GM12865 (cell line): Measurements from ENCODE around the gene OSBPL10.

Experiments
- DNase-seq: peaks from one replicate; pipeline ENCODE4 v3.0.0; 2010; ENCODE audit warnings: low read depth
- H3K4me3 ChIP-seq: 2 replicates; pipeline ENCODE4 v1.5.1; 2011; ENCODE audit warnings: mild to moderate bottlenecking, low read depth, low read length, control low read depth
- CTCF ChIP-seq: IDR thresholded peaks from 2 replicates; pipeline ENCODE4 v1.5.1; 2011; ENCODE audit warnings: low read length, control low read depth, low read depth, inconsistent platforms; ENCODE audit not compliant: insufficient read depth; ENCODE audit errors: missing control alignments

The OSBPL10 gene

DNA sequence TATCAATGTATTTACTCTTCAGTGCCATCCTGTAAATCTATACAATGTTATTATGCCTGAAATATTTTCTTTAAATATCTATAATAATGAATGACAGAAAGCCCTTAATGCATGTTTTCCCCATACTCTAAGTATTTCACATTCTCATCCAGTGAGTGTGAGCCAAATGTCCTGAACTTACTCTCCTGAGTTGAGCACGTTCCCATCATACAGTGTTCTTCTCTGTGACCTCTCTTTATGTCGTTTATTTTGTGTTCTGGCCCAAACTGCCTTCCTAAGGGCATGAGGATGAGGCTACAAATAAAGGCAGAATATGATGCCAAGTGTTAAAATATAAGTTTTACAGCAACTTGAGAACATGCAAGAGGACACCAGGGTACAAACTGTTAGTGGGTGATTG lies 3.3 kb downstream of the OSBPL10 start:
- no peak for TF ChIP-seq CTCF
- no peak for DNase-seq
- H3K4me3 ChIP-seq: no peak overlapping the region

DNA sequence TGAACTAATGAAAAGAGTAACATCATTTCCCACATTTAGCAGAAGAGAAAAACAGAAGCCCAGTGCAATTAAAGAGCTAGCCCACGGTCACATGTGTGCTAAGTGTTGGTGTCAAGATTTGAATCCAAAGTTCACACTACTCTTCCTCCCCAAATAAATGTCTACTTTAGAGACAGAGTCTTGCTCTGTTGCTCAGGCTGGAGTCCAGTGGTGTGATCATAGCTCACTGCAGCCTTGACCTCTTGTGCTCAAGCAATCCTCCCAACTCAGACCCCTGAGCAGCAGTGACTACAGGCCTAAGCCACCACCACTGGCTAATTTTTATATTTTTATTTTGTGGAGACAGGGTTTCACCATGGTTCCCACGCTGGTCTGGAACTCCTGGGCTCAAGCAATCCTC lies 4.8 kb downstream of the OSBPL10 start:
- no peak for TF ChIP-seq CTCF
- no peak overlapping the region for H3K4me3 ChIP-seq
- DNase-seq: no peak

DNA sequence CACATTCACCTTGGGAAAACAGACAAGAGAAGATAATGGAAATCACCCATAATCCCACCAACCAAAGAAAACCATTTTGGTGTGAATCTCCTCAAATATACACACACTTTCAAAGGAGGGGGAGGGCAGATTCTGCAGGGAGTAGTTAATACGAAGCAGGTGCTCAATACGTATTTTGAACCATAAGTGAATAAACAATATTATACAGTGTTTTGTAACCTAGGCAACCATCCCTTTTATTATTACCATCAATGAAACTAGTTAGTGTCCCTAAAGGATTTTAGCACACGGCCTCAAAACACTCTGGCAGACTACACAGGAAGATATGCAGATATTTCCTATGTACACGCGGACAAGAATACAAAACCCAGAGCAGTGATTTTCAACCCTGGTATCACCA lies 6.1 kb downstream of the OSBPL10 start:
- no peak overlapping the region for H3K4me3 ChIP-seq
- DNase-seq: no peak
- TF ChIP-seq CTCF: no peak

DNA sequence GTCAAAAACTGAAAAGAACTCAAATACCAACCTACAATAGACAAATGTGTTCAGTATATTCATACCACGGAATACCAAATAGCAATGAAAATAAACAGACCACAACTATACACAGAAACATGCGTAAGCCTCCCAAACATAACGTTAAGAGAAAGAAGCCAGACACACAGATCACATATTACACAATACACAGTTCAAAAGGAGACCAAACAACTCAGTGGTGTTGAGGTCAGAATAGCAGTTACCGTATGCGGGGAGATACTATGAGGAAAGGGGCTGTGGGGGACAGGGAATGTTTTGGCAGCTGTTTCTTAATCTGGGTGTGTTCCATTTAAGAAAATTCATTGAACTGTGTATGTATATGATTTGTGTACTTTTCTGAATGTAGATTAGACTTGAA lies 6.6 kb downstream of the OSBPL10 start:
- TF ChIP-seq CTCF: no peak
- DNase-seq: no peak
- no peak overlapping the region for H3K4me3 ChIP-seq

GRCh38 chr3:31973837-31974236 lies 7.2 kb downstream of the OSBPL10 start:
- no peak for TF ChIP-seq CTCF
- DNase-seq: no peak
- H3K4me3 ChIP-seq: no peak overlapping the region

GRCh38 chr3:31973081-31973480 lies 8.0 kb downstream of the OSBPL10 start:
- no peak overlapping the region for H3K4me3 ChIP-seq
- no peak for DNase-seq
- TF ChIP-seq CTCF: no peak

DNA sequence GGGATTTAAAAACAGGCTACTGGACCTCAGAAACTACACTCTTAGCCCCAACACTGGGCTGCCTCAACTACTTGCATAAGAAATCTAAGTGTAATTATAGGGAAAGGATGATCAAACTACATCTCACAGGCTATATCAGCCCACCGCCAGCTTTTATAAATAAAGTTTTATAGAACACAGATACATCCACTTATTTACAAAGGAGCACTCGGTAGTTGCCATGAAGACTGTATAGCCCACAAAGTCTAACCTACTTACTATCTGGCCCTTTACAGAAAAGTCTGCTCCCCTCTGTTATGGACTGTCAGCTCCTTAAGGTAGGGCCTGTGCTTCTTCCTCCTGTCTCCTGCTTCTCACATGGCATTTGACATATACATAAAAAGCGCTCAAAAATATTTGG lies 9.5 kb downstream of the OSBPL10 start:
- no peak for TF ChIP-seq CTCF
- DNase-seq: no peak
- H3K4me3 ChIP-seq: no peak overlapping the region
